GM11168 (cell line): ENCODE data around the gene NPY2R.

Experiments
- in situ Hi-C: fragments of 300-500 bp; cut with MboI; formaldehyde crosslinking; loops from one replicate; pipeline ENCODE4 v1.12.0; 2022; ENCODE audit warnings: low sequenced_read_pairs; ENCODE audit not compliant: unreplicated experiment

NPY2R gene

GRCh38 chr4:155208258-155209054 lies at the start of gene NPY2R:
Gene NPY2R, plus strand, starts transcription at chr4:155208636. Its CDS starts 5,304 bp downstream, at chr4:155213940.
- in situ Hi-C loops = no loop called here

- in situ Hi-C loops = no loop called here
Observed at GRCh38 chr4:155161357-155161756, 47.1 kb upstream of the NPY2R start.

GRCh38 chr4:155164718-155165117 lies 43.7 kb upstream of the NPY2R start:
- in situ Hi-C loops = no loop called here

- in situ Hi-C loops = no loop called here
Observed at GRCh38 chr4:155170569-155170968, 37.9 kb upstream of the NPY2R start.

- in situ Hi-C loops = no loop called here
Observed at GRCh38 chr4:155173371-155173770, 35.1 kb upstream of the NPY2R start.

GRCh38 chr4:155174668-155175067 lies 33.8 kb upstream of the NPY2R start:
- in situ Hi-C loops = no loop called here

- in situ Hi-C loops = no loop called here
Observed at GRCh38 chr4:155179216-155179615, 29.2 kb upstream of the NPY2R start.

GRCh38 chr4:155186972-155187371 lies 21.5 kb upstream of the NPY2R start:
- in situ Hi-C loops = no loop called here

GRCh38 chr4:155187989-155188388 lies 20.4 kb upstream of the NPY2R start:
- in situ Hi-C loops = no loop called here

- in situ Hi-C loops = no loop called here
Observed at GRCh38 chr4:155190099-155190498, 18.3 kb upstream of the NPY2R start.

GRCh38 chr4:155197757-155198156 lies 10.7 kb upstream of the NPY2R start:
- in situ Hi-C loops = no loop called here

GRCh38 chr4:155207534-155208257 lies 740 bp upstream of the NPY2R start:
- in situ Hi-C loops = no loop called here

- in situ Hi-C loops = no loop called here
Observed at GRCh38 chr4:155220025-155220424, 11.6 kb downstream of the NPY2R start.

GRCh38 chr4:155227131-155227530 lies 18.7 kb downstream of the NPY2R start:
- in situ Hi-C loops = no loop called here

- in situ Hi-C loops = no loop called here
Observed at GRCh38 chr4:155228713-155229112, 20.3 kb downstream of the NPY2R start.

GRCh38 chr4:155232432-155232831 lies 24.0 kb downstream of the NPY2R start:
- in situ Hi-C loops = no loop called here

GRCh38 chr4:155234206-155234605 lies 25.8 kb downstream of the NPY2R start:
- in situ Hi-C loops = no loop called here

GRCh38 chr4:155237567-155237966 lies 29.1 kb downstream of the NPY2R start:
- in situ Hi-C loops = no loop called here

GRCh38 chr4:155241225-155241624 lies 32.8 kb downstream of the NPY2R start:
- in situ Hi-C loops = no loop called here

- in situ Hi-C loops = no loop called here
Observed at GRCh38 chr4:155241664-155242063, 33.2 kb downstream of the NPY2R start.

GRCh38 chr4:155245105-155245504 lies 36.7 kb downstream of the NPY2R start:
- in situ Hi-C loops = no loop called here
